Mesendoderm (in vitro differentiated cells): Measurements from ENCODE around the gene CD300LB. TPM values are rescaled to one million over a fixed set of nuclear protein-coding genes. Genes with fewer than 3 reads are reported as not detected.
"Not testable (repeated sequence)": the region's sequence is repeated elsewhere in the genome, so short reads cannot be mapped to it uniquely, and the experiment has no call there.

Source experiments
- DNase-seq: peaks from one replicate; pipeline ENCODE4 v3.0.0; 2013
- H2AK5ac ChIP-seq: 2 replicates; pipeline ENCODE4 v1.6.1; 2013; ENCODE audit warnings: low read length, inconsistent platforms
- H2BK120ac ChIP-seq: 2 replicates; pipeline ENCODE4 v1.6.1; 2013; ENCODE audit warnings: low read depth, mild to moderate bottlenecking, low read length, moderate library complexity, mixed read lengths
- H2BK15ac ChIP-seq: replicated peaks from 2 replicates; pipeline ENCODE4 v1.6.1; 2013; ENCODE audit warnings: low read depth, mild to moderate bottlenecking, moderate library complexity
- H2BK5ac ChIP-seq: 2 replicates; pipeline ENCODE4 v1.6.1; 2013; ENCODE audit warnings: low read length, inconsistent platforms
- H3K18ac ChIP-seq: 2 replicates; pipeline ENCODE4 v1.6.1; 2013; ENCODE audit warnings: mild to moderate bottlenecking, low read length, mixed read lengths
- H3K23ac ChIP-seq: one replicate; pipeline ENCODE4 v1.6.1; 2013; ENCODE audit warnings: low read length
- H3K27ac ChIP-seq: 2 replicates; pipeline ENCODE4 v1.5.1; 2013; ENCODE audit warnings: low read depth, mild to moderate bottlenecking, inconsistent platforms, low read length, moderate library complexity
- H3K27me3 ChIP-seq: 2 replicates; pipeline ENCODE4 v1.6.1; 2013; ENCODE audit warnings: low read length, control low read depth, mild to moderate bottlenecking, inconsistent platforms; ENCODE audit not compliant: insufficient read depth, poor library complexity
- H3K36me3 ChIP-seq: 2 replicates; pipeline ENCODE4 v1.6.1; 2013; ENCODE audit warnings: low read length, inconsistent platforms; ENCODE audit not compliant: control insufficient read depth, insufficient read depth
- H3K4ac ChIP-seq: one replicate; pipeline ENCODE4 v1.6.1; 2013; ENCODE audit warnings: low read depth, mild to moderate bottlenecking, low read length, moderate library complexity
- H3K4me1 ChIP-seq: 2 replicates; pipeline ENCODE4 v1.6.1; 2013; ENCODE audit warnings: low read depth, low read length, inconsistent platforms; ENCODE audit not compliant: control insufficient read depth
- H3K4me2 ChIP-seq: 2 replicates; pipeline ENCODE4 v1.6.1; 2013; ENCODE audit warnings: low read length
- H3K4me3 ChIP-seq: 2 replicates; pipeline ENCODE4 v1.5.1; 2013; ENCODE audit warnings: mild to moderate bottlenecking, low read length
- H3K56ac ChIP-seq: one replicate; pipeline ENCODE4 v1.6.1; 2013; ENCODE audit warnings: low read length
- H3K79me1 ChIP-seq: 2 replicates; pipeline ENCODE4 v1.6.1; 2013; ENCODE audit warnings: low read length, inconsistent platforms
- H3K79me2 ChIP-seq: 2 replicates; pipeline ENCODE4 v1.6.1; 2013; ENCODE audit warnings: mild to moderate bottlenecking, low read length; ENCODE audit not compliant: control insufficient read depth, insufficient read depth
- H3K9ac ChIP-seq: 2 replicates; pipeline ENCODE4 v1.6.1; 2013; ENCODE audit warnings: low read length, inconsistent platforms
- H4K5ac ChIP-seq: one replicate; pipeline ENCODE4 v1.6.1; 2013; ENCODE audit warnings: low read length
- H4K8ac ChIP-seq: one replicate; pipeline ENCODE4 v1.6.1; 2013; ENCODE audit warnings: low read depth, mild to moderate bottlenecking, control low read depth, low read length, moderate library complexity
- WGBS: extraction: QIAGEN DNeasy Blood & Tissue Kit; methylation state at CpG from one replicate; pipeline ENCODE4 v1.1.7; 2013; ENCODE audit warnings: low lambda C conversion rate, missing lambda C conversion rate; ENCODE audit not compliant: insufficient coverage; ENCODE audit errors: extremely low coverage; 5-methylcytosine and 5-hydroxymethylcytosine counted together
- polyA plus RNA-seq, 2 experiments: library from polyadenylated mRNA; stranded (reverse); fragments of 200-250 nt; gene quantifications; one replicate each; pipeline ENCODE4 v1.2.3, GENCODE V29; 2013

The CD300LB gene
- polyA plus RNA-seq (2013, experiment 1 of 2) = not detected
- polyA plus RNA-seq (2013, experiment 2 of 2) = not detected

DNA sequence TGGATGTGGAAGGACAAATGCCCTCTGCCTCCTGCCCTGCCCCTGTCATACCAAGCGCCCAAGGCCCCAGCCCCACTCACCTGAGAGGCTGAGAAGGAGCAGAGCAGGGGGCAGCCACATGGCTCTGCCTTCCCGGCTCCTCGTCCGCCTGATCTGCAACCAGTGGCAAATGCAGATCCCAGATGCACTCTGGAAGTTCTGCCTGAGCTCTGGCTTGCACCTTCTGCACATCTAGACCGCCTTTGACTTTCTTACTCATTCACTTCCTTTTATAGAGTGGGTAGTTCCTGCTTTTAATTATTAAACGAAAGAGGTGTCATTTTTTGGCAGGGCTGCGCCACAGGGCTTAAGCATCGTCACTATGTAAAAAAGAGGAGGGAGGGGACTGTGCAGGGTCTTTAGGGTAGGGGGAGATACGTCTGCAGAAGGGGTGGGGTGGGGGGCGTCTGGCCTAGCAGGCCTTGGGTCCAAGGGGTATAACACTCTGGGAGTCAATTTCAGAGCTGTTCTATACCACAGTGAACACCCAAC is at the start of gene CD300LB:
Gene CD300LB, minus strand, starts transcription at position 245 of the 531 bp plus-strand sequence. Its CDS starts 125 bp downstream, at position 120.
- Histone ChIP-seq H3K23ac (no peak within 1 kb of the TSS), H3K4me3 (no peak within 1 kb of the TSS), H3K36me3 (no peaks in the 10 kb centered on the region), H2BK120ac (no peak within 1 kb of the TSS), H2BK5ac (no peak within 1 kb of the TSS), H4K5ac (no peak within 1 kb of the TSS), H3K56ac (no peak within 1 kb of the TSS), H3K4me2 (no peak within 1 kb of the TSS), H3K79me1 (no peaks in the 10 kb centered on the region), H3K4ac (no peak within 1 kb of the TSS), H3K9ac (no peak within 1 kb of the TSS), H2BK15ac (no peak within 1 kb of the TSS), H2AK5ac (no peak within 1 kb of the TSS), H4K8ac (no peak within 1 kb of the TSS), H3K79me2 (no peaks in the 10 kb centered on the region), H3K4me1 (no peaks in the 10 kb centered on the region), H3K27me3 (no peaks in the 10 kb centered on the region), H3K27ac (no peak within 1 kb of the TSS), H3K18ac (no peak within 1 kb of the TSS)
- no CpG with 5 or more reads among the region's 10 CpGs for WGBS
- no peak for DNase-seq

DNA sequence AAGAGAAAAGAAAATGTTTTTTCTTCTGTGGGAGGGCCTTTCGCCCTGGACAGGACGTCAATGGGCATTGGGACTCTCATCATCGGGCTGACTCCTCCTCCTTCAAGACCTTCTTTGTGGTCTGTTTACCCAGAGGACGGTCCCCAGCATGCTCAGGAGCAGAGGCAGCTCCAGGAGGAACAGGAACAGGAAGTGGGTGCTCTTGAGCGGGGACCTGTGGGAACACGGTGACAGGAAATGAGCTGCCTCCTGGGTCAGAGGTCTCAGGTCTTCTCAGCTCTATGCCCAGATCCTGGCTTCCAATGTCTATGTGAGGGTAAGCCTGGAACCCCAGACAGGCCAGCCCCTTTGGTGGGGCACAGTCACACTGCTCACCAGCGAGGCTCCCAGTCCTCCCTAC is 48.6 kb upstream of the CD300LB start:
- Histone ChIP-seq H3K27me3 (no peaks in the 10 kb centered on the region), H3K79me1 (no peaks in the 10 kb centered on the region), H3K56ac (no peak overlapping the region), H3K27ac (no peak overlapping the region), H3K4me2 (no peak overlapping the region), H3K79me2 (no peaks in the 10 kb centered on the region), H2BK5ac (no peak overlapping the region), H3K23ac (no peak overlapping the region), H4K5ac (no peak overlapping the region), H2AK5ac (no peak overlapping the region), H2BK15ac (no peak overlapping the region), H3K9ac (no peak overlapping the region), H3K4me1 (no peaks in the 10 kb centered on the region), H4K8ac (no peak overlapping the region), H3K4me3 (no peak overlapping the region), H3K4ac (no peak overlapping the region), H2BK120ac (no peak overlapping the region), H3K36me3 (no peaks in the 10 kb centered on the region), H3K18ac (no peak overlapping the region)
- no peak for DNase-seq
- no CpG with 5 or more reads among the region's 7 CpGs for WGBS

DNA sequence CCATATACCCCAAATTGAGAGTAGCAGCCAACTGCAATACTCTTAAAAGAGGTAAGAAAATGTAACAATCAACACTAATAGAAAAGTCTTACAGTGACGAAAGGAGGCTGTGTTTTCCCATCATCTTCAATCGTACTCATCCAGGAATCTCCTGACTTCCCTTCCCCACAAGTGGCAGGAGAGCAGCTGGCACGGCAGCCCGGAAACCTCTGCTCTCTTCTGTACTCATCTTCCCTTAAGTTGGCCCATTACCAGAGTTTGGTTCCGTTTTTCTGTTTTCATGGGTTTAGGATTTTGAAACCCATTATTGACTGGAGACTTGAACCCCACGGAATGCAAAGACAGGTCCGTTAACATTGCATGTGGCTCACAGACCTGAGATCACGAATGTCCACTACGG is 47.7 kb upstream of the CD300LB start:
- Histone ChIP-seq H3K79me2 (no peaks in the 10 kb centered on the region), H4K8ac (no peak overlapping the region), H3K23ac (no peak overlapping the region), H3K79me1 (no peaks in the 10 kb centered on the region), H3K18ac (no peak overlapping the region), H3K9ac (no peak overlapping the region), H4K5ac (no peak overlapping the region), H3K4me1 (no peaks in the 10 kb centered on the region), H2BK15ac (no peak overlapping the region), H2BK5ac (no peak overlapping the region), H3K36me3 (no peaks in the 10 kb centered on the region), H2AK5ac (no peak overlapping the region), H2BK120ac (no peak overlapping the region), H3K27me3 (no peaks in the 10 kb centered on the region), H3K4me3 (no peak overlapping the region), H3K4ac (no peak overlapping the region), H3K4me2 (no peak overlapping the region), H3K27ac (no peak overlapping the region), H3K56ac (no peak overlapping the region)
- DNase-seq = no peak
- no CpG with 5 or more reads among the region's 9 CpGs for WGBS

DNA sequence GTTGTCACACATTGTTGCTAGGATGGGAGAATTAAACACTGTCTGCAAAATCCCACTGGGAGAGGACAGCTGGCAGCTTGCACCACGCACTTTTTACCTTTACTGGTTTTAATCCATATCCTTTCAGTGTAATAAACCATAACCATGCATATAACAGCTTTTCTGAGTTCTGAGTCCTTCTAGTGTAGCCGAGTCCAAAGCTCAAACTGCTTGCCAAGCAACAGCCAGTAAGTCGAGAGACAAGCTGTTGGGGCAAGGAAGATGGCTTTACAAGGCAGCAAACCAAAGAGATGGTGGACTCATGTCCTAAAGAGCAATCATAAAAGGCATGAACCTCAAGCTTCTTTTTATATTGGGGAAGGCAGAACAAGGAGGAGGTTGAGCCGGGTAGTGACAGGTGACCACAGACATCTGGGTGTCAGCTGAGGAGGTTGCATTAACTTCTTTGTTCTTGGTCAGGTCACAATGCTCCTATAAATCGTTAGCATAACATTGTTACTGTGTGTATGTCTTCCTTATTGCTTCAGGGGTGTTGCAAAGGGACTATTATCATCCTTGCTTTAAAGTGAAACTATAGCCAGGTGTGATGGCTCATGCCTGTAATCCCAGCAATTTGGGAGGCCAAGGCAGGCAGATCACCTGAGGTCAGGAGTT is 43.3 kb upstream of the CD300LB start:
- Histone ChIP-seq H4K5ac (no peak overlapping the region), H3K23ac (no peak overlapping the region), H3K27ac (no peak overlapping the region), H3K4me2 (no peak overlapping the region), H3K4ac (no peak overlapping the region), H4K8ac (no peak overlapping the region), H2BK15ac (no peak overlapping the region), H2AK5ac (no peak overlapping the region), H3K27me3 (no peaks in the 10 kb centered on the region), H3K18ac (no peak overlapping the region), H3K79me1 (no peaks in the 10 kb centered on the region), H2BK120ac (no peak overlapping the region), H3K4me1 (no peaks in the 10 kb centered on the region), H3K4me3 (no peak overlapping the region), H3K9ac (no peak overlapping the region), H2BK5ac (no peak overlapping the region), H3K79me2 (no peaks in the 10 kb centered on the region), H3K56ac (no peak overlapping the region), H3K36me3 (no peaks in the 10 kb centered on the region)
- WGBS = no CpG with 5 or more reads among the region's 5 CpGs
- no peak for DNase-seq

DNA sequence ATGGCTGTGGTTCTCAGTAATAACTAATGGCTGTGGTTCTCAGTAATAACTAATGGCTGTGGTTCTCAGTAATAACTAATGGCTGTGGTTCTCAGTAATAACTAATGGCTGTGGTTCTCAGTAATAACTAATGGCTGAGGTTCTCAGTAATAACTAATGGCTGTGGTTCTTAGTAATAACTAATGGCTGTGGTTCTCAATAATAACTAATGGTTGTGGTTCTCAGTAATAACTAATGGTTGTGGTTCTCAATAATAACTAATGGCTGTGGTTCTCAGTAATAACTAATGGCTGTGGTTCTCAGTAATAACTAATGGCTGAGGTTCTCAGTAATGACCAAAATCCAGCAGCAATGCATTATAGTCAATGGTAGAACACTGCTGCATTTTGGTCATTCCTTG is 42.4 kb upstream of the CD300LB start:
- H3K27me3 ChIP-seq, DNase-seq, H2BK120ac ChIP-seq, H3K36me3 ChIP-seq, H2BK15ac ChIP-seq, H3K4me3 ChIP-seq, H2AK5ac ChIP-seq, H4K5ac ChIP-seq, H3K18ac ChIP-seq, H3K9ac ChIP-seq, H3K79me1 ChIP-seq, H3K23ac ChIP-seq, H3K4me2 ChIP-seq, H3K4me1 ChIP-seq, H3K56ac ChIP-seq, H3K4ac ChIP-seq, H3K27ac ChIP-seq, H3K79me2 ChIP-seq, H2BK5ac ChIP-seq, H4K8ac ChIP-seq: not testable (repeated sequence)

DNA sequence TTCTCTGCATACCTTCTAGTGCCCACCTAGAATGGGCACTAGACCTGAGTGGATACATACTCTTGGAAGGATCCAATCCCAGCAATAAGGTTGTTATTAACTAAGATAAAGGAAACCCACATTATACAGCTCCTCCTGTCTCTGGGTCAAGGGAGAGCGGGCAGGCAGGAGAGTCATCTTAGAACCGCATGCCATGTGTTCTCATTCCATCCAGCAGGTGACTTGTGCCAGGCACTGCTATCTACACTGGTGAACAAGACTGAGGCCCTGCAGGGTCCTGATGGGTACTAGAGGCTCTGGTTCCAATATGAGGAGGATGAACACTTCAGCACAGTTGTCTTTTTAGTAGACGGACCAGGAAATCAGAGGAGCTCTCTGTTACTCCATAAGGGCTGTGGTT is 41.9 kb upstream of the CD300LB start:
- Histone ChIP-seq H3K56ac (no peak overlapping the region), H4K8ac (no peak overlapping the region), H3K27me3 (no peaks in the 10 kb centered on the region), H3K4me3 (no peak overlapping the region), H3K4ac (no peak overlapping the region), H3K23ac (no peak overlapping the region), H3K79me2 (no peaks in the 10 kb centered on the region), H3K4me1 (no peaks in the 10 kb centered on the region), H3K18ac (no peak overlapping the region), H2BK15ac (no peak overlapping the region), H3K79me1 (no peaks in the 10 kb centered on the region), H2BK5ac (no peak overlapping the region), H3K9ac (no peak overlapping the region), H4K5ac (no peak overlapping the region), H3K4me2 (no peak overlapping the region), H2AK5ac (no peak overlapping the region), H3K27ac (no peak overlapping the region), H3K36me3 (no peaks in the 10 kb centered on the region), H2BK120ac (no peak overlapping the region)
- no CpG with 5 or more reads among the region's 3 CpGs for WGBS
- DNase-seq = peak; percentile 28
